Activated gamma-delta T cell treated with Interleukin-2 at 50 U/mL for 16 hours (primary cell): ENCODE data around the gene PFDN4.

Experiments used
- DNase-seq: peaks from one replicate; pipeline ENCODE4 v3.0.0-alpha.2; 2020

Gene PFDN4

GRCh38 chr20:54207743-54208547 is at the start of gene PFDN4:
TSS of gene PFDN4 (plus strand) at chr20:54208087. CDS start at chr20:54208101, 14 bp downstream.
- peak; percentile 65 for DNase-seq

GRCh38 chr20:54158226-54158625 is 49.7 kb upstream of the PFDN4 start:
- no peak for DNase-seq

- DNase-seq: no peak
These were observed 49.0 kb upstream of the PFDN4 start for GRCh38 chr20:54158856-54159418.

- no peak for DNase-seq
These were observed 47.6 kb upstream of the PFDN4 start for GRCh38 chr20:54160065-54161007.

- DNase-seq: no peak
These were observed 46.7 kb upstream of the PFDN4 start for GRCh38 chr20:54161008-54161820.

- no peak for DNase-seq
These were observed 46.1 kb upstream of the PFDN4 start for GRCh38 chr20:54161821-54162149.

- no peak for DNase-seq
These were observed 45.4 kb upstream of the PFDN4 start for GRCh38 chr20:54162378-54163009.

GRCh38 chr20:54163402-54163801 is 44.5 kb upstream of the PFDN4 start:
- no peak for DNase-seq

- DNase-seq: no peak
These were observed 42.9 kb upstream of the PFDN4 start for GRCh38 chr20:54165014-54165413.

- no peak for DNase-seq
These were observed 42.1 kb upstream of the PFDN4 start for GRCh38 chr20:54165803-54166202.

GRCh38 chr20:54166987-54167662 is 40.8 kb upstream of the PFDN4 start:
- no peak for DNase-seq

- DNase-seq: no peak
These were observed 39.7 kb upstream of the PFDN4 start for GRCh38 chr20:54167909-54168872.

- DNase-seq: no peak
These were observed 38.7 kb upstream of the PFDN4 start for GRCh38 chr20:54168961-54169862.

- no peak for DNase-seq
These were observed 37.8 kb upstream of the PFDN4 start for GRCh38 chr20:54170026-54170471.

- DNase-seq: no peak
These were observed 36.9 kb upstream of the PFDN4 start for GRCh38 chr20:54170963-54171362.

GRCh38 chr20:54172532-54172855 is 35.4 kb upstream of the PFDN4 start:
- DNase-seq: peak; percentile 5

- DNase-seq: peak; percentile 36
These were observed 34.8 kb upstream of the PFDN4 start for GRCh38 chr20:54172856-54173652.

GRCh38 chr20:54173653-54174456 is 34.0 kb upstream of the PFDN4 start, which contains the start of gene CYP24A1:
TSS of gene CYP24A1 (minus strand) at chr20:54173986. CDS start at chr20:54173579, 407 bp downstream.
- no peak for DNase-seq
